Loucy (cell line): Measurements from ENCODE around the gene SHMT2.

Experiments
- H2AFZ ChIP-seq: fragments of 200-600 bp; sonication (generic); 2 replicates; pipeline ENCODE4 v1.6.0; 2016; ENCODE audit warnings: antibody characterized with exemption, mild to moderate bottlenecking, low read length, moderate library complexity
- H3F3A ChIP-seq: fragments of 200-600 bp; 2 replicates; pipeline ENCODE4 v1.6.0; 2016; ENCODE audit warnings: antibody characterized with exemption, low read depth, mild to moderate bottlenecking
- H3K27me3 ChIP-seq: fragments of 200-600 bp; sonication (generic); 2 replicates; pipeline ENCODE4 v1.6.1; 2014; ENCODE audit warnings: low read length, mild to moderate bottlenecking; ENCODE audit not compliant: insufficient read depth, poor library complexity, severe bottlenecking
- H3K36me3 ChIP-seq: fragments of 200-600 bp; sonication (generic); 2 replicates; pipeline ENCODE4 v1.6.1; 2016; ENCODE audit warnings: low read length; ENCODE audit not compliant: insufficient read depth
- H3K4me1 ChIP-seq: fragments of 200-600 bp; sonication (generic); 2 replicates; pipeline ENCODE4 v1.5.1; 2014; ENCODE audit warnings: low read length, mild to moderate bottlenecking; ENCODE audit not compliant: insufficient read depth, poor library complexity, severe bottlenecking
- H3K4me2 ChIP-seq: fragments of 200-600 bp; sonication (generic); 2 replicates; pipeline ENCODE4 v1.6.0; 2014; ENCODE audit warnings: antibody characterized with exemption, low read length, low read depth, mild to moderate bottlenecking; ENCODE audit not compliant: poor library complexity, severe bottlenecking
- H3K4me3 ChIP-seq: fragments of 200-600 bp; sonication (generic); 2 replicates; pipeline ENCODE4 v1.5.1; 2014; ENCODE audit warnings: low read length, mild to moderate bottlenecking, mixed read lengths; ENCODE audit not compliant: poor library complexity, severe bottlenecking
- H3K79me2 ChIP-seq: fragments of 200-600 bp; sonication (generic); 2 replicates; pipeline ENCODE4 v1.6.1; 2014; ENCODE audit warnings: low read length; ENCODE audit not compliant: insufficient read depth
- H3K9ac ChIP-seq: fragments of 200-600 bp; sonication (generic); 2 replicates; pipeline ENCODE4 v1.6.0; 2014; ENCODE audit warnings: mild to moderate bottlenecking, low read depth, low read length, moderate library complexity; ENCODE audit not compliant: poor library complexity, severe bottlenecking
- H3K9me2 ChIP-seq: fragments of 200-600 bp; sonication (generic); replicated peaks from 2 replicates; pipeline ENCODE4 v1.6.1; 2016; ENCODE audit warnings: low read depth, low read length, mixed read lengths
- H3K9me3 ChIP-seq: fragments of 200-600 bp; sonication (generic); 2 replicates; pipeline ENCODE4 v1.6.1; 2014; ENCODE audit warnings: mild to moderate bottlenecking, antibody characterized with exemption, low read length, low read depth; ENCODE audit not compliant: insufficient read depth
- H4K20me1 ChIP-seq: fragments of 200-600 bp; sonication (generic); 2 replicates; pipeline ENCODE4 v1.6.0; 2014; ENCODE audit warnings: antibody characterized with exemption, low read length, mild to moderate bottlenecking; ENCODE audit not compliant: insufficient read depth, poor library complexity, severe bottlenecking
- CTCF ChIP-seq: fragments of 200-600 bp; sonication (generic); conservative IDR thresholded peaks from 2 replicates; pipeline ENCODE4 v1.5.1; 2014; ENCODE audit warnings: mild to moderate bottlenecking, antibody characterized with exemption, low read length
- EZH2phosphoT487 ChIP-seq: fragments of 200-600 bp; IDR thresholded peaks from 2 replicates; pipeline ENCODE4 v1.6.1; 2018; ENCODE audit warnings: antibody characterized with exemption, mild to moderate bottlenecking, moderate library complexity, borderline replicate concordance

Gene SHMT2

GRCh38 chr12:57223191-57224165 is 6.0 kb upstream of the SHMT2 start:
- H3K36me3 ChIP-seq, result no peaks in the 10 kb centered on the region
- H3K9ac ChIP-seq, result no peak overlapping the region
- TF ChIP-seq EZH2phosphoT487 (no peak), CTCF (no peak)
- H3K27me3 ChIP-seq, result no peaks in the 10 kb centered on the region
- no peaks in the 10 kb centered on the region for H3K9me3 ChIP-seq
- no peak overlapping the region for H3K4me2 ChIP-seq
- no peak overlapping the region for H3K4me3 ChIP-seq
- H4K20me1 ChIP-seq, result no peaks in the 10 kb centered on the region
- H3F3A ChIP-seq, result no peaks in the 10 kb centered on the region
- H3K79me2 ChIP-seq, result no peaks in the 10 kb centered on the region
- no peak overlapping the region for H2AFZ ChIP-seq
- H3K9me2 ChIP-seq, result no peaks in the 10 kb centered on the region
- H3K4me1 ChIP-seq, result peaks cover 19% of the 10 kb centered on the region

GRCh38 chr12:57224278-57224972 is 5.1 kb upstream of the SHMT2 start:
- H3K4me3 ChIP-seq, result no peak overlapping the region
- H3K4me2 ChIP-seq, result no peak overlapping the region
- no peaks in the 10 kb centered on the region for H3K79me2 ChIP-seq
- no peaks in the 10 kb centered on the region for H3K36me3 ChIP-seq
- H3K9me2 ChIP-seq, result no peaks in the 10 kb centered on the region
- H3K9ac ChIP-seq, result no peak overlapping the region
- no peak overlapping the region for H2AFZ ChIP-seq
- TF ChIP-seq CTCF, result no peak
- no peak for TF ChIP-seq EZH2phosphoT487
- no peaks in the 10 kb centered on the region for H3K9me3 ChIP-seq
- H3F3A ChIP-seq, result no peaks in the 10 kb centered on the region
- H3K27me3 ChIP-seq, result no peaks in the 10 kb centered on the region
- no peaks in the 10 kb centered on the region for H4K20me1 ChIP-seq
- H3K4me1 ChIP-seq, result peaks cover 28% of the 10 kb centered on the region

GRCh38 chr12:57224973-57225679 is 4.4 kb upstream of the SHMT2 start:
- H3K9ac ChIP-seq, result no peak overlapping the region
- H3K4me3 ChIP-seq, result no peak overlapping the region
- H3K9me3 ChIP-seq, result no peaks in the 10 kb centered on the region
- H3K79me2 ChIP-seq, result peaks cover 6% of the 10 kb centered on the region
- no peak overlapping the region for H2AFZ ChIP-seq
- no peak overlapping the region for H3K4me2 ChIP-seq
- H3F3A ChIP-seq, result no peaks in the 10 kb centered on the region
- H3K4me1 ChIP-seq, result peaks cover 28% of the 10 kb centered on the region
- peaks cover under 1% of the 10 kb centered on the region for H4K20me1 ChIP-seq
- TF ChIP-seq EZH2phosphoT487, result no peak
- TF ChIP-seq CTCF, result peak; percentile 18; the same call in 1 of the 2 replicates
- H3K9me2 ChIP-seq, result no peaks in the 10 kb centered on the region
- H3K36me3 ChIP-seq, result no peaks in the 10 kb centered on the region
- H3K27me3 ChIP-seq, result no peaks in the 10 kb centered on the region
